Upper lobe of left lung (tissue), 6 donors: ENCODE results near the gene ZNF280D. TPM values are rescaled to one million over a fixed set of nuclear protein-coding genes. Genes with fewer than 3 reads are reported as not detected.
A peak's percentile ranks its signal among the peaks of the same experiment; 100 is the strongest.

ENCODE experiments used
- ATAC-seq, 2 donors: fragments of 200-7000 bp; cut with Tn5 transposase; one replicate each; pipeline ENCODE4 v1.9.1; 2022; ENCODE audit warnings: mild to moderate bottlenecking in 2 of 2, moderate library complexity in 2 of 2; ENCODE audit not compliant: low FRiP score in 2 of 2
- DNase-seq, 2 donors: peaks; one replicate each; pipeline ENCODE4 v3.0.0-alpha.2; 2019 to 2020
- H3K27ac ChIP-seq, 4 donors: fragments of 200-600 bp; sonication (generic); one replicate each; pipeline ENCODE4 v1.5.1; 2016 to 2019
- H3K27me3 ChIP-seq, 4 donors: fragments of 200-600 bp; sonication (generic); one replicate each; pipeline ENCODE4 v1.5.1; 2017 to 2019
- H3K36me3 ChIP-seq, 4 donors: fragments of 200-600 bp; sonication (generic); one replicate each; pipeline ENCODE4 v1.5.1; 2016 to 2019
- H3K4me1 ChIP-seq, 4 donors: fragments of 200-600 bp; sonication (generic); one replicate each; pipeline ENCODE4 v1.5.1; 2018 to 2019
- H3K4me3 ChIP-seq, 4 donors: fragments of 200-600 bp; sonication (generic); one replicate each; pipeline ENCODE4 v1.5.1; 2017 to 2019; ENCODE audit warnings: mild to moderate bottlenecking in 2 of 4, moderate library complexity in 1 of 4
- H3K9me3 ChIP-seq, 4 donors: fragments of 200-600 bp; sonication (generic); one replicate each; pipeline ENCODE4 v1.5.1; 2018 to 2019
- EP300 ChIP-seq, 4 donors: sonication (generic); formaldehyde crosslinking; IDR thresholded peaks; one replicate each; pipeline ENCODE4 v1.5.1; 2017; ENCODE audit warnings: antibody characterized with exemption in 4 of 4, control low read depth in 2 of 4
- POLR2A ChIP-seq, 4 donors: fragments of 450-650 bp; IDR thresholded peaks; one replicate each; pipeline ENCODE4 v1.5.1; 2016 to 2017; ENCODE audit warnings: antibody characterized with exemption in 4 of 4, mild to moderate bottlenecking in 2 of 4
- POLR2AphosphoS5 ChIP-seq, 2 donors: sonication (generic); formaldehyde crosslinking; IDR thresholded peaks; one replicate each; pipeline ENCODE4 v1.5.1; 2017; ENCODE audit warnings: antibody characterized with exemption in 2 of 2
- WGBS, 2 donors: methylation state at CpG; one replicate each; pipeline ENCODE4 v1.1.5; 2017 to 2018; 5-methylcytosine and 5-hydroxymethylcytosine counted together
- total RNA-seq, 6 donors: library from RNA; depleted of rRNA in 4 of 6; stranded (reverse); fragments of >200 nt in 4 of 6; gene quantifications; one replicate each; pipeline versions ENCODE4 v1.1.0 to v1.2.1, GENCODE V29; 2016 to 2021
- TF ChIP-seq, protein P1 (sequence below), 6 experiments: fragments of 450-650 bp in 4 of 6; fragments of 200-600 bp in 2 of 6; sonication (generic) in 2 of 6; IDR thresholded peaks; one replicate each; pipeline ENCODE4 v1.5.1; 2016 to 2019; ENCODE audit warnings: antibody characterized with exemption in 6 of 6
- donor health status: DM: no; HTN: no; CAD: no; lungs with moderate emphysema.
- donor health status: DM: no; HTN: yes; CAD: no; lungs with severe emphysema.

Gene ZNF280D
- total RNA-seq, 6 donors from 2014 or later, result 21.2 to 67.4 (median 32.3) TPM

DNA sequence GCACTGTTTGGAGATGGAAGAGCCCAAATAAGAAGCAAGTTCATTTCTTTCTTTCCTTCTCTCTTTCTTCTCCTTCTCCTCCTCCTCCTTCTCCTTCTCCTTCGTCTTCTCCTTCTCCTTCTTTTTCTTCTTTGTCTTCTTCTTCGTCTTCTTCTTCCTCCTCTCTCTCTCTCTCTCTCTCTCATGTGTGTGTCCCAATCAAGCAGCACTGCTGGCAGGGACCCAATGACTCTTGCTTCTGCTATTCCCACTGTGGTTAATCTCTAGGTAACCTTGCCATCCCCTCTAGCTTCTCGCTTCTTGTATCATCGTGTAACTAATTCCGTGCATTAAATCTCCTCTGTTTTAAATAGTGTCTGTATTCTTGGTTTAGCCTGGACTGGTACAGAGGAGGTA, 26.1 kb upstream of the ZNF280D start:
- Histone ChIP-seq H3K27me3 (no peaks in the 10 kb centered on the region), H3K4me3 (no peak overlapping the region), H3K27ac (no peak overlapping the region), H3K36me3 (no peaks in the 10 kb centered on the region), H3K9me3 (no peaks in the 10 kb centered on the region), H3K4me1 (peaks cover 6 to 16% (median 11%) of the 10 kb centered on the region in 4 donors)
- ATAC-seq (no peak), DNase-seq (peak in 1 of 2 donors; percentile 49)
- TF ChIP-seq POLR2AphosphoS5 (IDR thresholded peaks at IDR 0.05), result no peak
- TF ChIP-seq POLR2A (IDR thresholded peaks at IDR 0.05), result no peak
- TF ChIP-seq EP300 (IDR thresholded peaks at IDR 0.05), result no peak
- TF ChIP-seq, protein P1, sequence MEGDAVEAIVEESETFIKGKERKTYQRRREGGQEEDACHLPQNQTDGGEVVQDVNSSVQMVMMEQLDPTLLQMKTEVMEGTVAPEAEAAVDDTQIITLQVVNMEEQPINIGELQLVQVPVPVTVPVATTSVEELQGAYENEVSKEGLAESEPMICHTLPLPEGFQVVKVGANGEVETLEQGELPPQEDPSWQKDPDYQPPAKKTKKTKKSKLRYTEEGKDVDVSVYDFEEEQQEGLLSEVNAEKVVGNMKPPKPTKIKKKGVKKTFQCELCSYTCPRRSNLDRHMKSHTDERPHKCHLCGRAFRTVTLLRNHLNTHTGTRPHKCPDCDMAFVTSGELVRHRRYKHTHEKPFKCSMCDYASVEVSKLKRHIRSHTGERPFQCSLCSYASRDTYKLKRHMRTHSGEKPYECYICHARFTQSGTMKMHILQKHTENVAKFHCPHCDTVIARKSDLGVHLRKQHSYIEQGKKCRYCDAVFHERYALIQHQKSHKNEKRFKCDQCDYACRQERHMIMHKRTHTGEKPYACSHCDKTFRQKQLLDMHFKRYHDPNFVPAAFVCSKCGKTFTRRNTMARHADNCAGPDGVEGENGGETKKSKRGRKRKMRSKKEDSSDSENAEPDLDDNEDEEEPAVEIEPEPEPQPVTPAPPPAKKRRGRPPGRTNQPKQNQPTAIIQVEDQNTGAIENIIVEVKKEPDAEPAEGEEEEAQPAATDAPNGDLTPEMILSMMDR (IDR thresholded peaks at IDR 0.05), result no peak
- WGBS, 2 donors, result 67 to 85% methylated on average over 4 of the region's 5 CpGs

DNA sequence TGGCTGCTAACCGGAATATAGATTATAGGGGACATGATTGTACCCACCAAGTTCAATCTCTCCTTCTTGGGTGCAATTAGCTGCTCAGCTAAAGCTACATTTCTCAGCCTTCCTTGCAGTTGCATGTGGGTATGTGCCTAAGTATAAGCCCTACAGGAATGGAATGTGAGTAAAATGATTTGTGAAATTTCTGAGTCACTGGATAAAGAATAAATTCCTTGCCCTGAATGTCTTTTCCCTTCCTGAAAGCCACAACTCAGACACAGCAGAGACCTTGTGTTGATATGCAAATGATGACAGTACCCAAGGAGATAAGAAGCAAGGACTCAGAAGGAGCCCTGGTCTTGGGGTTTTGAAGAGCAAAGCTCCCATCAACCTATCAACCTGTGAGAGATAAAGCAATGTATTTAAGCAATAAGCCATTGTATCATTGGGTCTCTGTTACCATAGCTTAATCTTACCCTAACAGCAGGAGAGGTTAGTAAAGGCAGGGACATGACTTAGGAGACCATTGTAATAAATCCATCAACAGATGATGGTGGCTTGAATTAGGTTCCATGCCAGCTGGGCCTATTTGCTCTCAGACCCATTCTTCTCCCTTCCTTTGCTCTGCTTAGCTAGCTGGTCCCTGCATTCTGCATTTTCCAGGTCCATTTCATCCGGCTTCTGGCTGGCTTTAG, 25.6 kb upstream of the ZNF280D start:
- H3K27ac ChIP-seq, result no peak overlapping the region
- H3K36me3 ChIP-seq, result no peaks in the 10 kb centered on the region
- no peaks in the 10 kb centered on the region for H3K27me3 ChIP-seq
- TF ChIP-seq, protein P1 (IDR thresholded peaks at IDR 0.05), result no peak
- TF ChIP-seq POLR2A (IDR thresholded peaks at IDR 0.05), result no peak
- no peak for TF ChIP-seq EP300 (IDR thresholded peaks at IDR 0.05)
- TF ChIP-seq POLR2AphosphoS5 (IDR thresholded peaks at IDR 0.05), result no peak
- peaks cover 6 to 14% (median 10%) of the 10 kb centered on the region in 4 donors for H3K4me1 ChIP-seq
- H3K9me3 ChIP-seq, result no peaks in the 10 kb centered on the region
- WGBS, 2 donors, result 93 to 95% methylated on average over 2 of the region's 2 CpGs
- DNase-seq (no peak), ATAC-seq (no peak)
- H3K4me3 ChIP-seq, result no peak overlapping the region

DNA sequence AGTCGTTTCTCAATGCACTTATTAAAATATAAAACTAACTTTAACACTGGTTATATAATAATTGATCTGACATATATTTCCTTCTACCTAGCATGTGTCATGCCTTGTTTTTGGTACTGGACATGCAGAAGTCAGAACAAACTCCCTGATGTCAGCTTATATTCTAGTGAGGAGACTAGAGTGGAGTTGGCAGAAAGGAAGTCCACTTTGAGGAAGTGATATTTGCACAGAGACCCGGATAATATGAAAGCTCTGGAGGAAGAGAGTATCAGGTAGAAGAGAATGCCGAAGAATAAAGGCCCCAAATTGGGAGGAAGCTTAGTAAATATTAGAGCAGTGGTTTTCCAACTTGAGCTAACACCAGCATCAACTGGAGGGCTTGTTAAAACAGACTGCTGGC, 24.6 kb upstream of the ZNF280D start:
- H3K36me3 ChIP-seq, result no peaks in the 10 kb centered on the region
- H3K9me3 ChIP-seq, result no peaks in the 10 kb centered on the region
- WGBS, 2 donors, result 56 to 63% methylated on average over 3 of the region's 3 CpGs
- no peak overlapping the region for H3K27ac ChIP-seq
- DNase-seq (no peak), ATAC-seq (peak in 1 of 2 donors; percentile 28)
- H3K27me3 ChIP-seq, result no peaks in the 10 kb centered on the region
- no peak overlapping the region for H3K4me3 ChIP-seq
- peaks cover 0 to 6% (median 2%) of the 10 kb centered on the region in 4 donors for H3K4me1 ChIP-seq
- no peak for TF ChIP-seq EP300 (IDR thresholded peaks at IDR 0.05)
- no peak for TF ChIP-seq POLR2A (IDR thresholded peaks at IDR 0.05)
- TF ChIP-seq, protein P1 (IDR thresholded peaks at IDR 0.05), result no peak
- TF ChIP-seq POLR2AphosphoS5 (IDR thresholded peaks at IDR 0.05), result no peak

GRCh38 chr15:56754772-56755370, 21.6 kb upstream of the ZNF280D start:
- no peak for DNase-seq
- Histone ChIP-seq H3K4me1 (no peaks in the 10 kb centered on the region), H3K4me3 (no peak overlapping the region), H3K27ac (no peak overlapping the region), H3K27me3 (no peaks in the 10 kb centered on the region), H3K36me3 (no peaks in the 10 kb centered on the region), H3K9me3 (no peaks in the 10 kb centered on the region)
- TF ChIP-seq, protein P1 (IDR thresholded peaks at IDR 0.05), result no peak
- TF ChIP-seq EP300 (IDR thresholded peaks at IDR 0.05) (no peak), POLR2A (IDR thresholded peaks at IDR 0.05) (no peak), POLR2AphosphoS5 (IDR thresholded peaks at IDR 0.05) (no peak)
- WGBS, 2 donors, result 75 to 84% methylated on average over 2 of the region's 2 CpGs
- no peak for ATAC-seq
